ENCODE data around the gene DDR1. TPM values are rescaled to one million over a fixed set of nuclear protein-coding genes. Genes with fewer than 3 reads are reported as not detected.

The DDR1 gene
- total RNA-seq, 4 donors from 2014 or later, result 25.4 to 40.4 (median 30.9) TPM

DNA sequence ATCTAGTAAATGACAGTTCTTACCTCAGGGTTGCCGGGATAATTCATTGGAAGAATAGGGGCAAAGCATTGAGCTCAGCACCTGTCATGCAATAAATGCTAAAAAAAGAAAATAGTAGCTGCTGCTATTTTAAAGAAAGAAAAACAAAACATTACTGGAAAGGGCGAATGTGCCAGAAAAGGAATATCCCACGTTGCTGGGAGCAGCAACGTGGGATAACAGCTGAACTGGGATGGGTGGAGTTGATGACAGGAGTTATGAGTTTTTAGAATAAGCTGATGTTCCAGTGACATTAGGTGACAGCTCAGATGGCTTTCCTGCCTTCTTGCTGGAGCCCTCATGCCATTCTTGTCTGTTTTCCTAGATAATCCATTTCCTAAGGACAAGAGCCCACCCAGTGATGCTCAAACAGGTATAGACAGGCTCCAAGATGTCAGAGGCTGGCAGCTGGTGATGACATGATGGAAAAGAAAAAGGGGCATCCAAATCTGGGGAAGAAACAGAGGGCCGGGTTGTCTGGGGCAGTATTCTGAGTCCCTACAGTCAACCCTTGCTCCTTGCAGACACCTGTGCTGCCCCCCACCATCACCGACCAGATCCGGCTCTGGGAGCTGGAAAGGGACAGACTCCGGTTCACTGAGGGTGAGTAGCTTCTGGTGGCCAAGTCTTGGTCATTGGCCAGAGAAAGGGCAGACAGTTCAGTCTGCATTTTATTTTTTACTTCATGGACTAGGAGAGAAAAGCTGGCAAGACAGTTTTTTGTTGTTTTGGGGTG lies 28.6 kb downstream of the DDR1 start:
- 51 to 70% methylated on average over 3 to 7 of the region's 8 CpGs for WGBS, 2 donors (ENCODE audit: low coverage in 1 of 2)
- peak overlapping the region in 1 of 2 donors; percentile 68 for H3K4me3 ChIP-seq
- no peaks in the 10 kb centered on the region for H3K27me3 ChIP-seq
- H3K27ac ChIP-seq, result peak overlapping the region; percentile 48 to 93 (median 92)
- no peaks in the 10 kb centered on the region for H3K9me3 ChIP-seq
- peaks cover 5 to 47% (median 27%) of the 10 kb centered on the region in 3 donors for H3K4me1 ChIP-seq
- no peak for ATAC-seq
- TF ChIP-seq POLR2A (IDR thresholded peaks at IDR 0.05) (no peak), POLR2AphosphoS5 (IDR thresholded peaks at IDR 0.05) (no peak), EP300 (IDR thresholded peaks at IDR 0.05) (no peak)
- TF ChIP-seq, protein P1, sequence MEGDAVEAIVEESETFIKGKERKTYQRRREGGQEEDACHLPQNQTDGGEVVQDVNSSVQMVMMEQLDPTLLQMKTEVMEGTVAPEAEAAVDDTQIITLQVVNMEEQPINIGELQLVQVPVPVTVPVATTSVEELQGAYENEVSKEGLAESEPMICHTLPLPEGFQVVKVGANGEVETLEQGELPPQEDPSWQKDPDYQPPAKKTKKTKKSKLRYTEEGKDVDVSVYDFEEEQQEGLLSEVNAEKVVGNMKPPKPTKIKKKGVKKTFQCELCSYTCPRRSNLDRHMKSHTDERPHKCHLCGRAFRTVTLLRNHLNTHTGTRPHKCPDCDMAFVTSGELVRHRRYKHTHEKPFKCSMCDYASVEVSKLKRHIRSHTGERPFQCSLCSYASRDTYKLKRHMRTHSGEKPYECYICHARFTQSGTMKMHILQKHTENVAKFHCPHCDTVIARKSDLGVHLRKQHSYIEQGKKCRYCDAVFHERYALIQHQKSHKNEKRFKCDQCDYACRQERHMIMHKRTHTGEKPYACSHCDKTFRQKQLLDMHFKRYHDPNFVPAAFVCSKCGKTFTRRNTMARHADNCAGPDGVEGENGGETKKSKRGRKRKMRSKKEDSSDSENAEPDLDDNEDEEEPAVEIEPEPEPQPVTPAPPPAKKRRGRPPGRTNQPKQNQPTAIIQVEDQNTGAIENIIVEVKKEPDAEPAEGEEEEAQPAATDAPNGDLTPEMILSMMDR (IDR thresholded peaks at IDR 0.05), result no peak
- peaks cover 0 to 55% of the 10 kb centered on the region in 2 donors for H3K36me3 ChIP-seq

DNA sequence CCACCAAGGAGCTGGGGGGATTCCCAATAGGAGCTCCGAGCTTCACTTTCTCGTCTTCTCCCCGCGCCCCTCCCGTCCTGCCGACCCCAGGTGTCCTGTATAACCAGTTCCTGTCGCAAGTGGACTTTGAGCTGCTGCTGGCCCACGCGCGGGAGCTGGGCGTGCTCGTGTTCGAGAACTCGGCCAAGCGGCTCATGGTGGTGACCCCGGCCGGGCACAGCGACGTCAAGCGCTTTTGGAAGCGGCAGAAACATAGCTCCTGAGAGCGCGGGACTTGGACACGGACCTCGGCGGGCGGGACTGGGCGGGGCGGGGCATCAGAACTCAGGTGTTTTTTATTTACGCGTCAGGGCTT lies 29.4 kb downstream of the DDR1 start:
- Histone ChIP-seq H3K27me3 (no peaks in the 10 kb centered on the region), H3K4me1 (peaks cover 4 to 44% (median 25%) of the 10 kb centered on the region in 3 donors), H3K36me3 (peaks cover 0 to 62% of the 10 kb centered on the region in 2 donors), H3K4me3 (peak overlapping the region; percentile 40 to 68), H3K27ac (peak overlapping the region; percentile 48 to 93 (median 92)), H3K9me3 (no peaks in the 10 kb centered on the region)
- peak; percentile 72 for ATAC-seq
- TF ChIP-seq POLR2A (IDR thresholded peaks at IDR 0.05) (no peak), POLR2AphosphoS5 (IDR thresholded peaks at IDR 0.05) (no peak), EP300 (IDR thresholded peaks at IDR 0.05) (no peak)
- TF ChIP-seq, protein P1 (IDR thresholded peaks at IDR 0.05), result no peak
- 1 to 3% methylated on average over 6 to 11 of the region's 31 CpGs for WGBS, 2 donors (ENCODE audit: low coverage in 1 of 2)

DNA sequence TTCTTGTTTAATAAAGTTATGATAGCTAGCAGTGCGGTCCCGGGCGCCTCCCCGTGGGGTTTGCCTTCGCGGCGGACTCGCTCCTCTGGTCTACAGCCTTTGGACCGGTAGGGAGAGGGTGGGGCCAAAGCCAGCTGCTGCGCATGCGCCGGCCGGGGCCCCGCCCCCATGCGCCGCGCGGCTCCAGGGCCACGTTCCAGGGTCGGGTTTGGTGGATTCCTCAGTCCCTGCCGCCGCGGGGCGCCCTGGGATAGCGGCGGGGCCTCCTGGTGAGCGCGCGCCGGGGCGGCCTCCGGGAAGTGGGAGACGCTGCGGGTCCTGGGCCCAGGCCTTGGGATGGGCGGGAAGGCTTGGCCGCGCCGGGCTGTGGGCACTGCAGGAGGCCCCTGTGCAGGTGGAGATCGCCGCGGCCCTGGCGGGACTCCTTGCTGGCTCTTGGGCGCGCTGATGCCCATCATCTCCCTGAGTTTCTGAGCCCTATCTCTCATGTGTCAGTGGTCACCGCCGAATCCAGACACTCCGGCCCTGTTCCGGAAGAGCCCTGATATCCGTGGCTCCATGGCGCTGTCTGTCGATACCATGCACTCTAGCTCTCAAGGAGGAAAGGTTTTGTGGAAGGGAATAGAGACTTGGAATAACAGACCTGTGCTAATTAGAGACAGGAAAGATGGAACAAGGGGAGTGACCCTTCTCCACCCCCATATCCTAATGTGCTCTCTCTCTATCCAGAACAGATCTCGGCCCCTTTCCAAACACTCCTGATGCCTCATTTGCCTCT lies 29.9 kb downstream of the DDR1 start, which contains the start of gene VARS2:
VARS2 (plus strand) TSS at position 163 of the 778 bp plus-strand sequence; CDS start at position 762, 599 bp downstream.
- H3K27me3 ChIP-seq, result no peaks in the 10 kb centered on the region
- TF ChIP-seq EP300 (IDR thresholded peaks at IDR 0.05) (no peak), POLR2AphosphoS5 (IDR thresholded peaks at IDR 0.05) (peak; percentile 93), POLR2A (IDR thresholded peaks at IDR 0.05) (peak; percentile 91 to 94)
- TF ChIP-seq, protein P1 (IDR thresholded peaks at IDR 0.05), result peak in 2 of 4 experiments; percentile 47 to 68
- H3K4me1 ChIP-seq, result peaks cover 3 to 38% (median 20%) of the 10 kb centered on the region in 3 donors
- WGBS, 2 donors (ENCODE audit: low coverage in 1 of 2), result 0 to 10% methylated on average over 1 to 3 of the region's 52 CpGs
- H3K4me3 ChIP-seq, result peak within 1 kb of the TSS; percentile 40 to 68
- peak; percentile 97 for ATAC-seq
- H3K36me3 ChIP-seq, result peaks cover 0 to 68% of the 10 kb centered on the region in 2 donors
- peak within 1 kb of the TSS; percentile 66 to 93 (median 92) for H3K27ac ChIP-seq
- H3K9me3 ChIP-seq, result no peaks in the 10 kb centered on the region

- Histone ChIP-seq H3K27me3 (no peaks in the 10 kb centered on the region), H3K4me3 (peak overlapping the region; percentile 40 to 68), H3K27ac (peak overlapping the region; percentile 66 to 93 (median 92)), H3K36me3 (peaks cover 0 to 69% of the 10 kb centered on the region in 2 donors), H3K9me3 (no peaks in the 10 kb centered on the region), H3K4me1 (peaks cover 3 to 32% (median 17%) of the 10 kb centered on the region in 3 donors)
- WGBS, 2 donors (ENCODE audit: low coverage in 1 of 2), result 50 to 53% methylated on average over 8 to 9 of the region's 17 CpGs
- no peak for ATAC-seq
- no peak for TF ChIP-seq EP300 (IDR thresholded peaks at IDR 0.05)
- no peak for TF ChIP-seq POLR2A (IDR thresholded peaks at IDR 0.05)
- TF ChIP-seq, protein P1 (IDR thresholded peaks at IDR 0.05), result no peak
- no peak for TF ChIP-seq POLR2AphosphoS5 (IDR thresholded peaks at IDR 0.05)
Measured at GRCh38 chr6:30914854-30915590, 30.7 kb downstream of the DDR1 start.

Measured in gastroesophageal sphincter (tissue), 4 donors.